ENCODE measurements around the gene SMIM38.
"Not testable (repeated sequence)": the region's sequence is repeated elsewhere in the genome, so short reads cannot be mapped to it uniquely, and the experiment has no call there.

The SMIM38 gene

GRCh38 chr11:69134182-69134581, 21.6 kb upstream of the SMIM38 start:
- H2BK12ac ChIP-seq (ENCODE audit: low read length); DNase-seq; H3K79me1 ChIP-seq (ENCODE audit: low read length); H3K9ac ChIP-seq (ENCODE audit: low read length); H3K14ac ChIP-seq (ENCODE audit: low read length); H3K27ac ChIP-seq (ENCODE audit: low read depth, low read length); H3K4me3 ChIP-seq (ENCODE audit: low read depth, low read length); H2BK120ac ChIP-seq (ENCODE audit: insufficient read depth, low read length, poor library complexity); H3K23ac ChIP-seq (ENCODE audit: low read length); H4K8ac ChIP-seq (ENCODE audit: low read depth, low read length); H3K18ac ChIP-seq (ENCODE audit: low read length); H3K9me3 ChIP-seq (ENCODE audit: insufficient read depth, low read depth, low read length); H3K27me3 ChIP-seq (ENCODE audit: insufficient read depth, low read length); H3K79me2 ChIP-seq (ENCODE audit: control insufficient read depth, insufficient read depth, low read length, poor library complexity); H3K4ac ChIP-seq (ENCODE audit: low read depth, low read length); H2AK5ac ChIP-seq (ENCODE audit: low read length); H4K91ac ChIP-seq (ENCODE audit: low read depth, low read length); H2BK5ac ChIP-seq (ENCODE audit: low read depth, low read length, poor library complexity); H4K12ac ChIP-seq (ENCODE audit: low read depth, low read length); H3K4me2 ChIP-seq (ENCODE audit: low read length); H3K36me3 ChIP-seq (ENCODE audit: control insufficient read depth in 1 of 2, insufficient read depth in 2 of 2, low read length in 2 of 2); H2AFZ ChIP-seq (ENCODE audit: insufficient read depth, low read length, poor library complexity): not testable (repeated sequence)
- WGBS (ENCODE audit: extremely low coverage, insufficient coverage, insufficient read length): no CpG with 5 or more reads among the region's 2 CpGs
- peaks cover 8 to 15% of the 10 kb centered on the region in 2 experiments for H3K4me1 ChIP-seq (ENCODE audit: control insufficient read depth in 1 of 2, insufficient read depth in 2 of 2, low read length in 2 of 2)

- Histone ChIP-seq H3K4me3 (ENCODE audit: low read depth, low read length) (no peak overlapping the region), H3K9ac (ENCODE audit: low read length) (no peak overlapping the region), H3K4ac (ENCODE audit: low read depth, low read length) (no peak overlapping the region), H3K14ac (ENCODE audit: low read length) (no peak overlapping the region), H2BK5ac (ENCODE audit: low read depth, low read length, poor library complexity) (no peak overlapping the region), H3K18ac (ENCODE audit: low read length) (no peak overlapping the region), H2AK5ac (ENCODE audit: low read length) (no peak overlapping the region), H4K8ac (ENCODE audit: low read depth, low read length) (no peak overlapping the region), H3K9me3 (ENCODE audit: insufficient read depth, low read depth, low read length) (peaks cover 2% of the 10 kb centered on the region), H3K23ac (ENCODE audit: low read length) (no peak overlapping the region), H4K91ac (ENCODE audit: low read depth, low read length) (no peak overlapping the region), H3K36me3 (ENCODE audit: control insufficient read depth in 1 of 2, insufficient read depth in 2 of 2, low read length in 2 of 2) (no peaks in the 10 kb centered on the region), H2AFZ (ENCODE audit: insufficient read depth, low read length, poor library complexity) (no peak overlapping the region), H3K4me2 (ENCODE audit: low read length) (no peak overlapping the region), H2BK120ac (ENCODE audit: insufficient read depth, low read length, poor library complexity) (no peak overlapping the region), H3K4me1 (ENCODE audit: control insufficient read depth in 1 of 2, insufficient read depth in 2 of 2, low read length in 2 of 2) (peaks cover 8 to 15% of the 10 kb centered on the region in 2 experiments), H2BK12ac (ENCODE audit: low read length) (no peak overlapping the region), H3K27me3 (ENCODE audit: insufficient read depth, low read length) (no peaks in the 10 kb centered on the region), H4K12ac (ENCODE audit: low read depth, low read length) (no peak overlapping the region), H3K79me1 (ENCODE audit: low read length) (peaks cover 4% of the 10 kb centered on the region), H3K79me2 (ENCODE audit: control insufficient read depth, insufficient read depth, low read length, poor library complexity) (no peaks in the 10 kb centered on the region), H3K27ac (ENCODE audit: low read depth, low read length) (no peak overlapping the region)
- no CpG with 5 or more reads among the region's 8 CpGs for WGBS (ENCODE audit: extremely low coverage, insufficient coverage, insufficient read length)
- no peak for DNase-seq
These were observed 20.8 kb upstream of the SMIM38 start for GRCh38 chr11:69134957-69135356.

- Histone ChIP-seq H3K4me3 (ENCODE audit: low read depth, low read length) (no peak overlapping the region), H3K9ac (ENCODE audit: low read length) (no peak overlapping the region), H3K4ac (ENCODE audit: low read depth, low read length) (no peak overlapping the region), H3K36me3 (ENCODE audit: control insufficient read depth in 1 of 2, insufficient read depth in 2 of 2, low read length in 2 of 2) (no peaks in the 10 kb centered on the region), H3K27ac (ENCODE audit: low read depth, low read length) (no peak overlapping the region), H2AFZ (ENCODE audit: insufficient read depth, low read length, poor library complexity) (no peak overlapping the region), H3K9me3 (ENCODE audit: insufficient read depth, low read depth, low read length) (peaks cover 2% of the 10 kb centered on the region), H3K18ac (ENCODE audit: low read length) (no peak overlapping the region), H3K4me2 (ENCODE audit: low read length) (no peak overlapping the region), H3K23ac (ENCODE audit: low read length) (no peak overlapping the region), H3K27me3 (ENCODE audit: insufficient read depth, low read length) (no peaks in the 10 kb centered on the region), H4K8ac (ENCODE audit: low read depth, low read length) (no peak overlapping the region), H3K14ac (ENCODE audit: low read length) (no peak overlapping the region), H2BK120ac (ENCODE audit: insufficient read depth, low read length, poor library complexity) (no peak overlapping the region), H4K12ac (ENCODE audit: low read depth, low read length) (no peak overlapping the region), H2AK5ac (ENCODE audit: low read length) (no peak overlapping the region), H4K91ac (ENCODE audit: low read depth, low read length) (no peak overlapping the region), H3K79me1 (ENCODE audit: low read length) (peaks cover 4% of the 10 kb centered on the region), H2BK12ac (ENCODE audit: low read length) (no peak overlapping the region), H3K79me2 (ENCODE audit: control insufficient read depth, insufficient read depth, low read length, poor library complexity) (no peaks in the 10 kb centered on the region), H2BK5ac (ENCODE audit: low read depth, low read length, poor library complexity) (no peak overlapping the region), H3K4me1 (ENCODE audit: control insufficient read depth in 1 of 2, insufficient read depth in 2 of 2, low read length in 2 of 2) (peaks cover 8 to 15% of the 10 kb centered on the region in 2 experiments)
- DNase-seq: no peak
- no CpG with 5 or more reads among the region's 14 CpGs for WGBS (ENCODE audit: extremely low coverage, insufficient coverage, insufficient read length)
These were observed 20.0 kb upstream of the SMIM38 start for GRCh38 chr11:69135420-69136363.

- Histone ChIP-seq H3K9me3 (ENCODE audit: insufficient read depth, low read depth, low read length) (peaks cover 2% of the 10 kb centered on the region), H3K4ac (ENCODE audit: low read depth, low read length) (no peak overlapping the region), H4K91ac (ENCODE audit: low read depth, low read length) (no peak overlapping the region), H2BK12ac (ENCODE audit: low read length) (no peak overlapping the region), H4K8ac (ENCODE audit: low read depth, low read length) (no peak overlapping the region), H3K27me3 (ENCODE audit: insufficient read depth, low read length) (no peaks in the 10 kb centered on the region), H2AFZ (ENCODE audit: insufficient read depth, low read length, poor library complexity) (no peak overlapping the region), H2BK5ac (ENCODE audit: low read depth, low read length, poor library complexity) (no peak overlapping the region), H3K79me1 (ENCODE audit: low read length) (peaks cover 4% of the 10 kb centered on the region), H3K14ac (ENCODE audit: low read length) (no peak overlapping the region), H3K23ac (ENCODE audit: low read length) (no peak overlapping the region), H3K27ac (ENCODE audit: low read depth, low read length) (no peak overlapping the region), H3K79me2 (ENCODE audit: control insufficient read depth, insufficient read depth, low read length, poor library complexity) (no peaks in the 10 kb centered on the region), H3K9ac (ENCODE audit: low read length) (no peak overlapping the region), H3K4me3 (ENCODE audit: low read depth, low read length) (no peak overlapping the region), H2AK5ac (ENCODE audit: low read length) (no peak overlapping the region), H3K4me1 (ENCODE audit: control insufficient read depth in 1 of 2, insufficient read depth in 2 of 2, low read length in 2 of 2) (peaks cover 8 to 13% of the 10 kb centered on the region in 2 experiments), H2BK120ac (ENCODE audit: insufficient read depth, low read length, poor library complexity) (no peak overlapping the region), H3K36me3 (ENCODE audit: control insufficient read depth in 1 of 2, insufficient read depth in 2 of 2, low read length in 2 of 2) (no peaks in the 10 kb centered on the region), H3K18ac (ENCODE audit: low read length) (no peak overlapping the region), H3K4me2 (ENCODE audit: low read length) (no peak overlapping the region), H4K12ac (ENCODE audit: low read depth, low read length) (no peak overlapping the region)
- DNase-seq: no peak
- no CpG with 5 or more reads among the region's 9 CpGs for WGBS (ENCODE audit: extremely low coverage, insufficient coverage, insufficient read length)
These were observed 19.3 kb upstream of the SMIM38 start for GRCh38 chr11:69136471-69136870.

All from trophoblast cell (in vitro differentiated cells and primary cell).